ENCODE measurements around the gene NUP210L.
"Not testable (repeated sequence)": the region's sequence is repeated elsewhere in the genome, so short reads cannot be mapped to it uniquely, and the experiment has no call there.

The NUP210L gene

GRCh38 chr1:154097873-154098272, 57.0 kb downstream of the NUP210L start:
- DNase-seq (ENCODE audit: low read depth) = no peak

GRCh38 chr1:154095456-154096060, 59.3 kb downstream of the NUP210L start:
- no peak for DNase-seq (ENCODE audit: low read depth)

GRCh38 chr1:154094411-154094810, 60.5 kb downstream of the NUP210L start:
- DNase-seq (ENCODE audit: low read depth) = no peak

GRCh38 chr1:154093699-154094098, 61.2 kb downstream of the NUP210L start:
- no peak for DNase-seq (ENCODE audit: low read depth)

- DNase-seq (ENCODE audit: low read depth) = no peak
Observed at GRCh38 chr1:154091706-154092105, 63.2 kb downstream of the NUP210L start.

- DNase-seq (ENCODE audit: low read depth) = no peak
Observed at GRCh38 chr1:154087574-154087973, 67.3 kb downstream of the NUP210L start.

GRCh38 chr1:154083057-154083456, 71.8 kb downstream of the NUP210L start:
- not testable (repeated sequence) for DNase-seq (ENCODE audit: low read depth)

GRCh38 chr1:154081386-154082126, 73.3 kb downstream of the NUP210L start:
- no peak for DNase-seq (ENCODE audit: low read depth)

GRCh38 chr1:154076413-154076812, 78.5 kb downstream of the NUP210L start:
- no peak for DNase-seq (ENCODE audit: low read depth)

- no peak for DNase-seq (ENCODE audit: low read depth)
Observed at GRCh38 chr1:154075746-154076145, 79.1 kb downstream of the NUP210L start.

- DNase-seq (ENCODE audit: low read depth) = no peak
Observed at GRCh38 chr1:154062309-154062708, 92.6 kb downstream of the NUP210L start.

- not testable (repeated sequence) for DNase-seq (ENCODE audit: low read depth)
Observed at GRCh38 chr1:154047436-154047835, 107.4 kb downstream of the NUP210L start.

- DNase-seq (ENCODE audit: low read depth) = not testable (repeated sequence)
Observed at GRCh38 chr1:154033697-154034096, 121.2 kb downstream of the NUP210L start.

- no peak for DNase-seq (ENCODE audit: low read depth)
Observed at GRCh38 chr1:154019940-154020339, 134.9 kb downstream of the NUP210L start.

GRCh38 chr1:154019269-154019668, 135.6 kb downstream of the NUP210L start:
- DNase-seq (ENCODE audit: low read depth) = no peak

GRCh38 chr1:154014154-154014907, 140.5 kb downstream of the NUP210L start:
- DNase-seq (ENCODE audit: low read depth) = no peak

GRCh38 chr1:154012543-154012942, 142.3 kb downstream of the NUP210L start:
- not testable (repeated sequence) for DNase-seq (ENCODE audit: low read depth)

GRCh38 chr1:154012129-154012528, 142.7 kb downstream of the NUP210L start:
- DNase-seq (ENCODE audit: low read depth) = no peak

GRCh38 chr1:154006136-154006535, 148.7 kb downstream of the NUP210L start:
- no peak for DNase-seq (ENCODE audit: low read depth)

GRCh38 chr1:154000420-154000819, 154.5 kb downstream of the NUP210L start:
- DNase-seq (ENCODE audit: low read depth) = no peak

GRCh38 chr1:153996882-153997281, 158.0 kb downstream of the NUP210L start:
- not testable (repeated sequence) for DNase-seq (ENCODE audit: low read depth)

GRCh38 chr1:153995640-153996039, 159.2 kb downstream of the NUP210L start:
- no peak for DNase-seq (ENCODE audit: low read depth)

GRCh38 chr1:153995202-153995601, 159.7 kb downstream of the NUP210L start:
- DNase-seq (ENCODE audit: low read depth) = no peak

Measured in activated gamma-delta T cell treated with anti-CD3 and anti-CD28 coated beads, Interleukin-2, amount 50 U/mL, for 16 hours (primary cell).